ENCODE results near the gene DDA1. TPM values are rescaled to one million over a fixed set of nuclear protein-coding genes. Genes with fewer than 3 reads are reported as not detected.

Gene DDA1
- total and polyA plus RNA-seq, 12 donors, result 6.8 to 71.4 (median 41.5) TPM

DNA sequence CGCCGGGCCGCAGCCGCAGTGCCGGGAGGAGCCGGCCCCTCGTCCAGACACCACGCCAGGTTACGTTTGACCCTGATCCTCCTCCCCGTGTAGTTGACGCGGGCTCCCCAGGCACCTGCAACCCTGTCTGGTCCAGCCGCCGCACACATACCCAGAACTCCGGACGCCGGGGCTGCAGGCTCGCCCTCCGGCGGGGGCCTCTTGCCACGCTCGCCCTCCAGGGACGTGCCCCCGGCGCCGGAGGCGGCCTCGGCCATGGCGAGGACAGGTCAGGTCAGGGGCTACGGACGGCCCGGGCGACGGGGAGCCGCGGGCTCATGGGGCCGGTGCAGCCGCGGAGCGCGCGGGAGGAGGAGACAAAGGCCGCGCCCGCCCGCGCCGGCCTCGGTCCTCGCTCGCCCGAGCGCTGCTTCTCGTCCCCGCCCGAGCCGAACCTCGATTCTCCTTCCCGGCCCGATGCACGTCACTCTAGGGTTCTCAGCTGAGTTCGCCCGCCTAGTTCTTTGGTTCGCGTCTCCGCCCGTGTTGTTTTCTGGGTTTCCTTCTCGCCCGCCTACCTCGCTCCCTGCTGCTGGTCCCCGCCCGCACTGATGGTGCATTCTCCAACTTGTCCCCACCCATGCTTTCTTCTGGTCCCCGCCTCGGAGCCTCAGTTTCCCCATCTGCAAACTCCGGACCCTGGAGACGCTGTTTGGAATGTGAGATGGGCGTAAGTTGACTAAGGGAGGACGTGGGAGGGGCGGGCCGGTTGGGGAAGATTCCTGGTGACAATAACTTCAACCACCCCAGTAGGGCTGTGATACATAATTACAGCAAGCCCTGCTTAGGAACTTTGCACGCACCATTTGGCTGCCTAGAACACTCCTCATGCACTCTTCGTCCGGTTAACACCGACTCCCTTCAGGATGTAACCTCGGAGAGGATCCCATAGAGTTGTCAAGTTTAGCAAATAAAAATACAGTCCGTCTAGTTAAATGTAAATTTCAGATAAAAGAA lies 25.3 kb downstream of the DDA1 start, which contains the start of gene ANO8:
ANO8 (minus strand) TSS at position 442 of the 996 bp plus-strand sequence; CDS start at position 257, 185 bp downstream.
- WGBS, 4 donors, result 2 to 8% (median 4%) methylated on average over 30 to 86 of the region's 86 CpGs
- Histone ChIP-seq H3K27ac (peak within 1 kb of the TSS; percentile 72 to 91 (median 83)), H3K9me3 (replicated peaks in 1 of 3) (no peaks in the 10 kb centered on the region), H3K4me3 (peak within 1 kb of the TSS; percentile 6 to 76 (median 50)), H3K36me3 (replicated peaks in 1 of 2) (no peaks in the 10 kb centered on the region), H3K4me1 (replicated peaks in 1 of 2) (peaks cover 8 to 26% of the 10 kb centered on the region in 2 donors), H3K27me3 (no peaks in the 10 kb centered on the region)
- TF ChIP-seq POLR2A (IDR thresholded peaks at IDR 0.05), result peak in 1 of 2 donors; percentile 79
- TF ChIP-seq, protein P1, sequence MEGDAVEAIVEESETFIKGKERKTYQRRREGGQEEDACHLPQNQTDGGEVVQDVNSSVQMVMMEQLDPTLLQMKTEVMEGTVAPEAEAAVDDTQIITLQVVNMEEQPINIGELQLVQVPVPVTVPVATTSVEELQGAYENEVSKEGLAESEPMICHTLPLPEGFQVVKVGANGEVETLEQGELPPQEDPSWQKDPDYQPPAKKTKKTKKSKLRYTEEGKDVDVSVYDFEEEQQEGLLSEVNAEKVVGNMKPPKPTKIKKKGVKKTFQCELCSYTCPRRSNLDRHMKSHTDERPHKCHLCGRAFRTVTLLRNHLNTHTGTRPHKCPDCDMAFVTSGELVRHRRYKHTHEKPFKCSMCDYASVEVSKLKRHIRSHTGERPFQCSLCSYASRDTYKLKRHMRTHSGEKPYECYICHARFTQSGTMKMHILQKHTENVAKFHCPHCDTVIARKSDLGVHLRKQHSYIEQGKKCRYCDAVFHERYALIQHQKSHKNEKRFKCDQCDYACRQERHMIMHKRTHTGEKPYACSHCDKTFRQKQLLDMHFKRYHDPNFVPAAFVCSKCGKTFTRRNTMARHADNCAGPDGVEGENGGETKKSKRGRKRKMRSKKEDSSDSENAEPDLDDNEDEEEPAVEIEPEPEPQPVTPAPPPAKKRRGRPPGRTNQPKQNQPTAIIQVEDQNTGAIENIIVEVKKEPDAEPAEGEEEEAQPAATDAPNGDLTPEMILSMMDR (IDR thresholded peaks at IDR 0.05), result no peak
- DNase-seq, result peak; percentile 92 to 96 (median 94)
- intact Hi-C loops (cut with DNase I), result no loop called here

DNA sequence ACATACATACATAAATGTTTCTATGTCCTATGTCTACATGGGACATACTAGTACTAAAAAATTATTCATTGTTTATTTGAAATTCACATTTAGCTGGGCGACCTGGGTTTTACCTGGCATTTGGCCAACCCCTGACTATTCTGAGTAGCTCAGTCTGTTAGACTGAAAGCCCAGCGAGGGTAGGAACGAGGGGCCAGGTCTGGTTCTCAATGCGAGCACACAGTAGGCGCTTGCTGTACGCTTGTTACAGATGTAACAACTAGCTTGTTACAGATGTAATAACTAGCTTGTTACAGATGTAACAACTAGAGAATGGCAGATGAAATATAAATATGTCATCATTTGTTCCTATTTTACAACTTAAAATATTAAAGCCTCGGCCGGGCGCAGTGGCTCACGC lies 26.2 kb downstream of the DDA1 start:
- no peak for TF ChIP-seq POLR2A (IDR thresholded peaks at IDR 0.05)
- TF ChIP-seq, protein P1 (IDR thresholded peaks at IDR 0.05), result no peak
- peak in 2 of 7 donors; percentile 33 to 54 for DNase-seq
- intact Hi-C loops (cut with DNase I), result no loop called here
- no peaks in the 10 kb centered on the region for H3K9me3 ChIP-seq (replicated peaks in 1 of 3)
- no peaks in the 10 kb centered on the region for H3K36me3 ChIP-seq (replicated peaks in 1 of 2)
- no peaks in the 10 kb centered on the region for H3K27me3 ChIP-seq
- no peak overlapping the region for H3K27ac ChIP-seq
- no peak overlapping the region for H3K4me3 ChIP-seq
- H3K4me1 ChIP-seq (replicated peaks in 1 of 2), result peaks cover 11 to 26% of the 10 kb centered on the region in 2 donors
- 60 to 66% (median 65%) methylated on average over 10 of the region's 10 CpGs for WGBS, 4 donors

DNA sequence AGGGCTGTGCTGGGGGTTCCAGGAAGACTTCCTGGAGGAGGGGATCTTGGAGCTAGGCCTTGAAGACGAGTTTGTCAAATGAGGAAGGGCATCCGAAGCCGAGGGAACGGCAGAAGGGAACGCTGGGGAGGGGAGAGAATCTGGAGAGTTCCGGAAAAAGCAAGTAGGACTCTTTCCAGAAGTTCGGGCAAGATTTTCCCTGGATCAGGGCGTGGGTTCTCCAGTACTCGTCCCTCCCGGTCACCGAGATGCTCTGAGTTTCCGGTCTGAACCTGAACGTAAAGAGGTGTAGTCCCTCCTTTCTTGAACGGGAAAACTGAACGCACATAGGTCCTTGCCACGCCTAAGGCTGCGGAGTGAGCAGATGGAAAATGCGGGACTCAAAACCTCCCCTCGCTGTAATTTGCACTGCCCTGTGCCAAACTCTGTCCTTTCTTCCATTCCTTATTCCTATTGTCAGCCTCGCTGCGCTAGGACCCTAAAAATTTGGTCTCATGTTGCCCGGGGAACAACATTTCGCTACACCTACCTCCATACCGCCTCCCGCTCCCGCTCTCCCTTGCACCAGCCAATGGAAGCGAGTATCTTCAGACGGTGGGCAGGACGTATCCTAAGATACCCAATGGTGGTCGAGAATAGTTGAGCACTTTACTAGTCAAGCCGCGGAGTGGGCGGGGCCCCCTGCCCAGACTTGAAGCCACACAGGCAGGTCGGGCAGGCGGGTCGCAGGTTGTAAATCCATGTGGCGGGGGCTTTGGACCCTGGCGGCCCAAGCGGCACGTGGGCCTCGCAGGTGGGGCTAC lies 27.7 kb downstream of the DDA1 start, which contains the start of gene GTPBP3:
GTPBP3 (plus strand) TSS at position 682 of the 803 bp plus-strand sequence; CDS start at position 741, 59 bp downstream.
- 0% methylated on average over 18 to 41 of the region's 41 CpGs for WGBS, 4 donors
- H3K9me3 ChIP-seq (replicated peaks in 1 of 3), result no peaks in the 10 kb centered on the region
- no peaks in the 10 kb centered on the region for H3K27me3 ChIP-seq
- peaks cover 19 to 26% of the 10 kb centered on the region in 2 donors for H3K4me1 ChIP-seq (replicated peaks in 1 of 2)
- peak; percentile 94 to 99 (median 99) for DNase-seq
- H3K4me3 ChIP-seq, result peak within 1 kb of the TSS; percentile 63 to 100 (median 74)
- intact Hi-C loops (cut with DNase I), result no loop called here
- no peaks in the 10 kb centered on the region for H3K36me3 ChIP-seq (replicated peaks in 1 of 2)
- peak within 1 kb of the TSS; percentile 87 to 100 (median 92) for H3K27ac ChIP-seq
- TF ChIP-seq POLR2A (IDR thresholded peaks at IDR 0.05), result peak in 1 of 2 donors; percentile 47
- TF ChIP-seq, protein P1 (IDR thresholded peaks at IDR 0.05), result no peak

Measured in adrenal gland (tissue), 12 donors.